Activated T-helper 9 cell treated with anti-CD3 and anti-CD28 coated beads, Interleukin-2, amount 50 U/mL, for 16 hours (primary cell): ENCODE measurements around the gene IQCK.

Experiments used
- DNase-seq: peaks from one replicate; pipeline ENCODE4 v3.0.0-alpha.2; 2020; ENCODE audit warnings: low read depth

The IQCK gene

GRCh38 chr16:19804538-19805323 is 86.7 kb downstream of the IQCK start:
- no peak for DNase-seq

GRCh38 chr16:19805459-19806162 is 87.5 kb downstream of the IQCK start:
- no peak for DNase-seq

- no peak for DNase-seq
Measured at GRCh38 chr16:19808061-19808641, 90.1 kb downstream of the IQCK start.

GRCh38 chr16:19809121-19809635 is 91.1 kb downstream of the IQCK start:
- no peak for DNase-seq

- no peak for DNase-seq
Measured at GRCh38 chr16:19809693-19810092, 91.6 kb downstream of the IQCK start.

- DNase-seq = no peak
Measured at GRCh38 chr16:19810817-19811731, 93.0 kb downstream of the IQCK start.

GRCh38 chr16:19812986-19813385 is 94.9 kb downstream of the IQCK start:
- DNase-seq = no peak

- no peak for DNase-seq
Measured at GRCh38 chr16:19815418-19815817, 97.3 kb downstream of the IQCK start.

- no peak for DNase-seq
Measured at GRCh38 chr16:19817122-19817521, 99.1 kb downstream of the IQCK start.

- DNase-seq = no peak
Measured at GRCh38 chr16:19817875-19818274, 99.8 kb downstream of the IQCK start.

GRCh38 chr16:19822533-19822932 is 104.5 kb downstream of the IQCK start:
- no peak for DNase-seq

GRCh38 chr16:19823322-19823721 is 105.3 kb downstream of the IQCK start:
- no peak for DNase-seq

- DNase-seq = no peak
Measured at GRCh38 chr16:19824216-19824615, 106.1 kb downstream of the IQCK start.

GRCh38 chr16:19829844-19830692 is 112.0 kb downstream of the IQCK start:
- DNase-seq = no peak

GRCh38 chr16:19830902-19831560 is 113.0 kb downstream of the IQCK start:
- DNase-seq = no peak

- DNase-seq = no peak
Measured at GRCh38 chr16:19831678-19832077, 113.6 kb downstream of the IQCK start.

GRCh38 chr16:19833176-19833575 is 115.1 kb downstream of the IQCK start:
- no peak for DNase-seq

GRCh38 chr16:19833581-19833980 is 115.5 kb downstream of the IQCK start:
- DNase-seq = no peak

- no peak for DNase-seq
Measured at GRCh38 chr16:19835196-19835595, 117.1 kb downstream of the IQCK start.

- DNase-seq = no peak
Measured at GRCh38 chr16:19835968-19836421, 117.9 kb downstream of the IQCK start.
